NT2/D1 (cell line): ENCODE results near the gene TMEM132D.

ENCODE experiments used
- SUZ12 ChIP-seq: IDR thresholded peaks from 2 replicates; pipeline ENCODE4 v1.6.1; 2011; ENCODE audit not compliant: insufficient read length, insufficient read depth; ENCODE audit errors: extremely low read depth
- YY1 ChIP-seq: IDR thresholded peaks from 2 replicates; pipeline ENCODE4 v1.6.1; 2011; ENCODE audit not compliant: insufficient read length, insufficient read depth

GRCh38 chr12:129200576-129200975 is 703.2 kb downstream of the TMEM132D start:
- TF ChIP-seq SUZ12: no peak
- no peak for TF ChIP-seq YY1
